Renal pelvis (tissue), 3 donors: ENCODE data around the gene FOXJ2. TPM values are rescaled to one million over a fixed set of nuclear protein-coding genes. Genes with fewer than 3 reads are reported as not detected.

Experiments used
- polyA plus RNA-seq, 3 donors: library from polyadenylated mRNA; unstranded; fragments of 120-200 nt; gene quantifications; one replicate each; pipeline ENCODE4 v1.2.1, GENCODE V29; 2013; ENCODE audit not compliant: insufficient read length in 3 of 3

Gene FOXJ2
- polyA plus RNA-seq, 3 donors: 20.1 to 24.1 (median 23.3) TPM

Other genes with a start within 250 kb of the FOXJ2 start
- 1 to 10 TPM in 1 of 3 donors, under 1 TPM in 2; 0.09 to 1.3 (median 0.18) TPM for gene NANOG, start 243.3 kb upstream of the FOXJ2 start, polyA plus RNA-seq
- gene SLC2A14, start 159.8 kb upstream of the FOXJ2 start, polyA plus RNA-seq: under 1 TPM; 0.25 to 0.99 (median 0.34) TPM
- 10 to 100 TPM; 13.3 to 20.1 (median 19.7) TPM for gene SLC2A3, start 96.5 kb upstream of the FOXJ2 start, polyA plus RNA-seq
- gene C3AR1, start 33.6 kb downstream of the FOXJ2 start, polyA plus RNA-seq: 1 to 10 TPM; 2.4 to 3.7 (median 3.5) TPM
- 10 to 100 TPM; 29.7 to 36.5 (median 31.3) TPM for gene NECAP1, start 49.6 kb downstream of the FOXJ2 start, polyA plus RNA-seq
- gene CLEC4A, start 90.9 kb downstream of the FOXJ2 start, polyA plus RNA-seq: 1 to 10 TPM; 1.6 to 2.3 (median 2.2) TPM
- not detected for gene ZNF705A, start 124.3 kb downstream of the FOXJ2 start, polyA plus RNA-seq
- 1 to 10 TPM; 1.6 to 3.1 (median 2.7) TPM for gene FAM90A1, start 194.9 kb downstream of the FOXJ2 start, polyA plus RNA-seq